GM21367 (cell line): ENCODE measurements around the gene TEX13A.

Experiments
- ATAC-seq: cut with Tn5 transposase; IDR thresholded peaks from one replicate; pipeline ENCODE4 v1.9.1; 2021; ENCODE audit not compliant: unreplicated experiment

Gene TEX13A

GRCh38 chrX:105179644-105180043 is 40.9 kb downstream of the TEX13A start:
- ATAC-seq = no peak

GRCh38 chrX:105173071-105173470 is 47.4 kb downstream of the TEX13A start:
- no peak for ATAC-seq
